H1 (cell line): ENCODE data around the gene PCDH9. TPM values are rescaled to one million over a fixed set of nuclear protein-coding genes. Genes with fewer than 3 reads are reported as not detected.
A peak's percentile ranks its signal among the peaks of the same experiment; 100 is the strongest.

Experiments
- CTCF ChIA-PET: fragments of 300-600 bp; sonication (Branson Sonifier 250); formaldehyde crosslinking; loops from one replicate; lab custom pipeline; 2021; ENCODE audit not compliant: partially characterized antibody; lab: Charles Lee
- POLR2A ChIA-PET: fragments of 300-600 bp; sonication (Branson Sonifier 250); formaldehyde crosslinking; loops from one replicate; lab custom pipeline; 2021; ENCODE audit warnings: inconsistent platforms; ENCODE audit not compliant: partially characterized antibody; lab: Charles Lee
- DNase-seq, 2 experiments: peaks; one replicate each; pipeline versions ENCODE4 v3.0.0 to v3.0.0-alpha.2; 2010 to 2022; ENCODE audit warnings: low spot score in 2 of 2, low read depth in 1 of 2, mixed read lengths in 1 of 2
- FAIRE-seq: peaks from 2 replicates; lab custom pipeline; 2011; peaks lifted over from hg19 to GRCh38; lab: Jason Lieb, UNC
- H2AFZ ChIP-seq: 2 replicates; pipeline ENCODE4 v1.8.1; 2012; ENCODE audit warnings: low read length, inconsistent platforms
- H2AK5ac ChIP-seq: 2 replicates; pipeline ENCODE4 v1.6.1; 2013; ENCODE audit warnings: low read depth, low read length
- H2BK120ac ChIP-seq: replicated peaks from 2 replicates; pipeline ENCODE3; 2013; ENCODE audit warnings: low read depth, low read length, inconsistent platforms
- H2BK12ac ChIP-seq: 2 replicates; pipeline ENCODE4 v1.6.1; 2013; ENCODE audit warnings: low read depth, low read length
- H2BK15ac ChIP-seq: 2 replicates; pipeline ENCODE4 v1.6.1; 2013; ENCODE audit warnings: low read length
- H2BK20ac ChIP-seq: 2 replicates; pipeline ENCODE4 v1.6.1; 2013; ENCODE audit warnings: low read length
- H2BK5ac ChIP-seq: 2 replicates; pipeline ENCODE4 v1.6.1; 2013; ENCODE audit warnings: low read depth, low read length
- H3K14ac ChIP-seq: 2 replicates; pipeline ENCODE4 v1.6.1; 2013; ENCODE audit warnings: inconsistent platforms; ENCODE audit not compliant: insufficient read length
- H3K18ac ChIP-seq: 2 replicates; pipeline ENCODE4 v1.6.1; 2013; ENCODE audit warnings: low read length; ENCODE audit errors: extremely low read depth
- H3K23ac ChIP-seq: 2 replicates; pipeline ENCODE4 v1.6.1; 2013; ENCODE audit warnings: inconsistent platforms; ENCODE audit not compliant: insufficient read length
- H3K23me2 ChIP-seq: 2 replicates; pipeline ENCODE4 v1.6.1; 2013; ENCODE audit warnings: low read depth, low read length
- H3K27ac ChIP-seq: 2 replicates; pipeline ENCODE4 v1.6.1; 2011; ENCODE audit warnings: low read depth, low read length, inconsistent platforms
- H3K27me3 ChIP-seq, 4 experiments: replicated peaks in 1 of 4; 1 replicate in 1 of 4; 2 replicates in 3 of 4; pipeline versions ENCODE4 v1.6.1 to v1.8.1; 2011 to 2013; ENCODE audit warnings: low read length in 3 of 4, mild to moderate bottlenecking in 3 of 4, inconsistent platforms in 2 of 4, mixed read lengths in 2 of 4, moderate library complexity in 1 of 4; ENCODE audit not compliant: control insufficient read depth in 3 of 4, insufficient read depth in 3 of 4; ENCODE audit errors: extremely low read depth in 1 of 4
- H3K36me3 ChIP-seq, 4 experiments: 2 replicates each; pipeline versions ENCODE4 v1.6.1 to v1.8.1; 2011 to 2013; ENCODE audit warnings: mild to moderate bottlenecking in 4 of 4, low read length in 3 of 4, moderate library complexity in 2 of 4, control low read depth in 1 of 4, inconsistent platforms in 1 of 4; ENCODE audit not compliant: insufficient read depth in 4 of 4, control insufficient read depth in 2 of 4
- H3K4ac ChIP-seq: replicated peaks from 2 replicates; pipeline ENCODE3; 2013; ENCODE audit warnings: low read length, low read depth, mixed read lengths, inconsistent platforms; ENCODE audit not compliant: insufficient read length
- H3K4me1 ChIP-seq, 4 experiments: replicated peaks in 1 of 4; 1 replicate in 1 of 4; 2 replicates in 3 of 4; pipeline versions ENCODE4 v1.6.1 to v1.8.1; 2011 to 2013; ENCODE audit warnings: low read length in 3 of 4, inconsistent platforms in 2 of 4, mixed read lengths in 1 of 4; ENCODE audit not compliant: insufficient read depth in 4 of 4, control insufficient read depth in 3 of 4
- H3K4me2 ChIP-seq, 2 experiments: 2 replicates each; pipeline versions ENCODE4 v1.6.1 to v1.8.1; 2011 to 2013; ENCODE audit warnings: low read depth in 2 of 2, low read length in 2 of 2, control low read depth in 1 of 2, inconsistent platforms in 1 of 2, mild to moderate bottlenecking in 1 of 2; ENCODE audit not compliant: insufficient read depth in 1 of 2
- H3K4me3 ChIP-seq, 4 experiments: fragments of 200-600, 300-600 bp in 1 of 4; sonication (generic), shearing (Covaris generic), sonication (Bioruptor Twin) in 1 of 4; 2 replicates each; pipeline versions ENCODE4 v1.5.1 to v1.8.1; 2011 to 2016; ENCODE audit warnings: low read length in 4 of 4, low read depth in 3 of 4, control low read depth in 2 of 4, inconsistent platforms in 2 of 4, mild to moderate bottlenecking in 2 of 4, mixed read lengths in 1 of 4, moderate library complexity in 1 of 4; ENCODE audit not compliant: insufficient read depth in 2 of 4; ENCODE audit errors: extremely low read depth in 1 of 4
- H3K56ac ChIP-seq: replicated peaks from 2 replicates; pipeline ENCODE3; 2013; ENCODE audit warnings: low read depth, mild to moderate bottlenecking, mixed read lengths, low read length, inconsistent platforms; ENCODE audit not compliant: insufficient read length
- H3K79me1 ChIP-seq: 2 replicates; pipeline ENCODE4 v1.6.1; 2013; ENCODE audit warnings: low read depth, low read length, control low read depth
- H3K79me2 ChIP-seq, 2 experiments: 2 replicates each; pipeline versions ENCODE4 v1.6.1 to v1.8.1; 2012 to 2013; ENCODE audit warnings: low read length in 2 of 2, mild to moderate bottlenecking in 2 of 2, inconsistent platforms in 1 of 2; ENCODE audit not compliant: insufficient read depth in 2 of 2, control insufficient read depth in 1 of 2
- H3K9ac ChIP-seq, 4 experiments: replicated peaks in 1 of 4; 1 replicate in 1 of 4; 2 replicates in 3 of 4; pipeline versions ENCODE4 v1.6.1 to v1.8.1; 2011 to 2013; ENCODE audit warnings: low read depth in 3 of 4, low read length in 3 of 4, control low read depth in 2 of 4, mild to moderate bottlenecking in 2 of 4, moderate library complexity in 2 of 4, inconsistent platforms in 1 of 4; ENCODE audit errors: extremely low read depth in 1 of 4
- H3K9me3 ChIP-seq, 2 experiments: 2 replicates each; pipeline versions ENCODE4 v1.6.1 to v1.8.1; 2012 to 2013; ENCODE audit warnings: mild to moderate bottlenecking in 2 of 2, moderate library complexity in 2 of 2, control low read depth in 1 of 2, inconsistent platforms in 1 of 2, low read depth in 1 of 2, low read length in 1 of 2, mixed read lengths in 1 of 2; ENCODE audit not compliant: insufficient read depth in 2 of 2
- H4K20me1 ChIP-seq, 2 experiments: replicated peaks in 1 of 2; 2 replicates each; pipeline versions ENCODE3 to v1.8.1; 2011 to 2013; ENCODE audit warnings: inconsistent platforms in 2 of 2, low read length in 2 of 2, mild to moderate bottlenecking in 1 of 2; ENCODE audit not compliant: insufficient read depth in 2 of 2, control insufficient read depth in 1 of 2
- H4K5ac ChIP-seq: 2 replicates; pipeline ENCODE4 v1.6.1; 2013; ENCODE audit warnings: low read length, low read depth, mixed read lengths, inconsistent platforms; ENCODE audit not compliant: insufficient read length
- H4K8ac ChIP-seq: 2 replicates; pipeline ENCODE4 v1.8.0; 2013; ENCODE audit warnings: mild to moderate bottlenecking, moderate library complexity, low read length, inconsistent platforms; ENCODE audit not compliant: insufficient read depth; ENCODE audit errors: extremely low read depth
- H4K91ac ChIP-seq: replicated peaks from 2 replicates; pipeline ENCODE3; 2013; ENCODE audit warnings: low read length, mixed read lengths, inconsistent platforms; ENCODE audit not compliant: insufficient read length
- CEBPB ChIP-seq: IDR thresholded peaks from 2 replicates; pipeline ENCODE4 v1.6.1; 2012; ENCODE audit warnings: low read depth, low read length
- EZH2 ChIP-seq: fragments of 200-600 bp; sonication (generic); IDR thresholded peaks from 2 replicates; pipeline ENCODE4 v1.7.1; 2012; ENCODE audit warnings: low read depth, mild to moderate bottlenecking, moderate library complexity, low read length, inconsistent platforms; ENCODE audit not compliant: severe bottlenecking
- MAFK ChIP-seq: IDR thresholded peaks from 2 replicates; pipeline ENCODE4 v1.6.1; 2012; ENCODE audit warnings: low read depth, mild to moderate bottlenecking, improper control_type of control experiment, low read length
- PHF8 ChIP-seq: fragments of 200-600 bp; sonication (generic); conservative IDR thresholded peaks from 2 replicates; pipeline ENCODE4 v1.7.1; 2012; ENCODE audit warnings: low read depth, mild to moderate bottlenecking, inconsistent platforms, low read length, moderate library complexity
- WGBS, 2 experiments: shearing (Covaris generic) in 1 of 2; methylation state at CpG; one replicate each; pipeline versions ENCODE4 v1.1.6 to v1.1.7; 2013 to 2015; ENCODE audit warnings: low lambda C conversion rate in 2 of 2, mixed read lengths in 2 of 2, inconsistent platforms in 1 of 2, low coverage in 1 of 2, missing lambda C conversion rate in 1 of 2; ENCODE audit not compliant: insufficient replicate concordance in 2 of 2, insufficient coverage in 1 of 2, insufficient read length in 1 of 2; ENCODE audit errors: extremely low coverage in 1 of 2, missing lambda C conversion rate in 1 of 2; 5-methylcytosine and 5-hydroxymethylcytosine counted together
- polyA plus RNA-seq, 7 experiments: library from polyadenylated mRNA; depleted of rRNA in 3 of 7; stranded (reverse) in 5 of 7; unstranded in 2 of 7; fragments of >200 nt in 5 of 7; fragments of 200-250 nt in 2 of 7; gene quantifications; 1 replicate in 5 of 7; 2 replicates in 1 of 7; 4 replicates in 1 of 7; pipeline versions ENCODE4 v1.2.1 to v1.2.3, GENCODE V29; 2011 to 2013; ENCODE audit warnings: missing spikeins in 2 of 7, mixed read lengths in 2 of 7
- total RNA-seq: library from RNA; stranded (reverse); fragmentation: NEBNext Ultra II Directional; extraction: Animal tissue kit (Norgen Biotek cat#: 25700); gene quantifications from 2 replicates; pipeline ENCODE4 v1.2.1, GENCODE V29; 2021
- TF ChIP-seq, protein P1 (sequence below): IDR thresholded peaks from 2 replicates; pipeline ENCODE4 v1.6.1; 2012; ENCODE audit warnings: inconsistent platforms

Gene PCDH9
- total and polyA plus RNA-seq, 2 of the 8 experiments (the other 6 are each of a cell fraction or from before 2014, with no cell fraction given): 0.12 to 0.60 TPM

GRCh38 chr13:66546534-66547379 is 683.4 kb downstream of the PCDH9 start:
- no peaks in the 10 kb centered on the region for H3K4me1 ChIP-seq
- CTCF ChIA-PET: interaction anchor here (1.1 kb wide), 1 partner anchor 13 kb away, joined by 3 read pairs; no protein-coding TSS in a partner anchor
- no peak for FAIRE-seq
- H3K18ac ChIP-seq: no peak overlapping the region
- peaks cover 0 to 1% (median 0%) of the 10 kb centered on the region in 4 experiments; a peak in 1 of 7 replicates for H3K27me3 ChIP-seq
- H3K79me1 ChIP-seq: no peaks in the 10 kb centered on the region
- no peak overlapping the region for H4K91ac ChIP-seq
- no peak overlapping the region for H3K23ac ChIP-seq
- H2BK20ac ChIP-seq: no peak overlapping the region
- no peak for DNase-seq
- H3K4ac ChIP-seq: no peak overlapping the region
- no peaks in the 10 kb centered on the region for H3K36me3 ChIP-seq
- WGBS, 2 experiments: 92% methylated on average over 2 of the region's 2 CpGs; no CpG with 5 or more reads in 1 of the 2 experiments
- no peak overlapping the region for H3K27ac ChIP-seq
- no peak overlapping the region for H3K56ac ChIP-seq
- H2BK5ac ChIP-seq: no peak overlapping the region
- no peak overlapping the region for H3K14ac ChIP-seq
- no peak overlapping the region for H4K8ac ChIP-seq
- no peak overlapping the region for H2AFZ ChIP-seq
- H2BK120ac ChIP-seq: no peak overlapping the region
- no peak overlapping the region for H3K9ac ChIP-seq
- H4K20me1 ChIP-seq: no peaks in the 10 kb centered on the region
- POLR2A ChIA-PET: no interaction called here
- H4K5ac ChIP-seq: no peak overlapping the region
- no peak overlapping the region for H2AK5ac ChIP-seq
- no peak overlapping the region for H3K4me3 ChIP-seq
- no peak overlapping the region for H2BK15ac ChIP-seq
- TF ChIP-seq EZH2 (no peak), MAFK (peak; percentile 84; the same call in 1 of the 2 replicates), CEBPB (no peak), PHF8 (no peak)
- TF ChIP-seq, protein P1, sequence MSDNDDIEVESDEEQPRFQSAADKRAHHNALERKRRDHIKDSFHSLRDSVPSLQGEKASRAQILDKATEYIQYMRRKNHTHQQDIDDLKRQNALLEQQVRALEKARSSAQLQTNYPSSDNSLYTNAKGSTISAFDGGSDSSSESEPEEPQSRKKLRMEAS: no peak
- no peak overlapping the region for H3K4me2 ChIP-seq
- no peaks in the 10 kb centered on the region for H3K79me2 ChIP-seq
- H3K9me3 ChIP-seq: no peaks in the 10 kb centered on the region
- no peak overlapping the region for H2BK12ac ChIP-seq
- H3K23me2 ChIP-seq: no peaks in the 10 kb centered on the region
